Transverse colon (tissue), 4 donors: ENCODE data around the gene PNMA1. TPM values are rescaled to one million over a fixed set of nuclear protein-coding genes. Genes with fewer than 3 reads are reported as not detected.

ENCODE experiments used
- DNase-seq: peaks from one replicate; pipeline ENCODE4 v3.0.0-alpha.2; 2019
- H3K27ac ChIP-seq, 4 donors: fragments of 200-600 bp; sonication (generic); 2 replicates each; pipeline ENCODE4 v1.5.1; 2016 to 2018; ENCODE audit warnings: inconsistent platforms in 4 of 4
- H3K27me3 ChIP-seq: fragments of 200-600 bp; sonication (generic); 2 replicates; pipeline ENCODE4 v1.5.1; 2017; ENCODE audit warnings: inconsistent platforms
- H3K36me3 ChIP-seq, 4 donors: fragments of 200-600 bp; sonication (generic); 2 replicates each; pipeline ENCODE4 v1.5.1; 2017 to 2019; ENCODE audit warnings: inconsistent platforms in 4 of 4
- H3K4me1 ChIP-seq, 4 donors: fragments of 200-600 bp; sonication (generic); 2 replicates each; pipeline ENCODE4 v1.5.1; 2017 to 2020; ENCODE audit warnings: inconsistent platforms in 4 of 4
- H3K4me3 ChIP-seq, 4 donors: fragments of 200-600 bp; sonication (generic); 1 replicate in 1 of 4; 2 replicates in 3 of 4; pipeline versions ENCODE4 v1.5.1 to v1.6.1; 2017 to 2019; ENCODE audit warnings: inconsistent platforms in 4 of 4
- H3K9me3 ChIP-seq, 2 donors: fragments of 200-600 bp; sonication (generic); 2 replicates each; pipeline ENCODE4 v1.5.1; 2017 to 2019; ENCODE audit warnings: inconsistent platforms in 2 of 2
- EP300 ChIP-seq: sonication (generic); formaldehyde crosslinking; IDR thresholded peaks from one replicate; pipeline ENCODE4 v1.6.1; 2017; ENCODE audit warnings: antibody characterized with exemption, low read depth
- POLR2A ChIP-seq: fragments of 450-650 bp; IDR thresholded peaks from one replicate; pipeline ENCODE4 v1.6.1; 2016; ENCODE audit warnings: antibody characterized with exemption, mild to moderate bottlenecking, moderate library complexity
- POLR2AphosphoS5 ChIP-seq, 3 donors: sonication (generic); formaldehyde crosslinking; IDR thresholded peaks; one replicate each; pipeline ENCODE4 v1.6.1; 2016; ENCODE audit warnings: antibody characterized with exemption in 3 of 3
- WGBS, 2 donors: methylation state at CpG; one replicate each; pipeline ENCODE4 v1.1.5; 2018; ENCODE audit warnings: low coverage in 1 of 2; 5-methylcytosine and 5-hydroxymethylcytosine counted together
- in situ Hi-C, 4 donors: fragments of 200-750 bp; cut with MboI; loops; one replicate each; pipeline versions ENCODE4 v1.15.0 to v1.15.1; 2017; ENCODE audit warnings: low sequenced_read_pairs in 3 of 4, low pct_ligation_motif_present in 1 of 4, low pct_unique_long_range_greater_than_20kb in 1 of 4
- intact Hi-C: fragments of 100-400 bp; cut with DNase I; formaldehyde crosslinking; loops from one replicate; pipeline ENCODE4 v1.15.1; 2023; ENCODE audit warnings: low total_unique reads
- total RNA-seq, 4 donors: library from RNA; depleted of rRNA; stranded (reverse); fragments of >200 nt; gene quantifications; one replicate each; pipeline ENCODE4 v1.1.0, GENCODE V29; 2016
- TF ChIP-seq, protein P1 (sequence below), 5 experiments: fragments of 200-600 bp in 3 of 5; fragments of 450-650 bp in 2 of 5; sonication (generic) in 3 of 5; IDR thresholded peaks; 1 replicate in 2 of 5; 2 replicates in 3 of 5; pipeline ENCODE4 v1.5.1; 2016 to 2017; ENCODE audit warnings: antibody characterized with exemption in 5 of 5, inconsistent platforms in 3 of 5, mild to moderate bottlenecking in 2 of 5, moderate library complexity in 1 of 5

The PNMA1 gene
- total RNA-seq, 4 donors from 2014 or later = 12.7 to 22.1 (median 12.7) TPM

DNA sequence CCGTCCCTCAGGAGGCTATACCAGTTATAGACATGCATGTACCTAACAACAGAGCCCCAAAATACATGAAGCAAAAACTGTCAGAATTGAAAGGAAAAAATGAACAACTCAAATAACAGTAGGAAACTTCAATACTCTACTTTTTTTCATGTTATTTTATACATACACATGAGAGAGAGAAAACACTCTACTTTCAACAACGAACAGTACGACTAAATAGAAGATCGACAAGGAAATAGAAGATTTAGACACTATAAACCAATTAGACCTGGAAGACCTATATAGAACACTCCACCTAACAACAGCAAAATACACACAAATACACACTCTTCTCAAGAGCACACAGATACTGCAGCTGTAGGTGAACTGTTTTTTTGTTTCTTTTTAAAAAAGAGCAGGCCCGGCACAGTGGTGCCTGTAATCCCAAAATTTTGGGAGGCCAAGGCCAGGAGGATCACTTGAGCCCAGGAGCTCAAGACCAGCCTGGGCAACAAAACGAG is 34.7 kb upstream of the PNMA1 start:
- H3K27me3 ChIP-seq = no peaks in the 10 kb centered on the region
- peak overlapping the region; percentile 99 to 100 (median 100) for H3K27ac ChIP-seq
- peaks cover 93 to 100% (median 99%) of the 10 kb centered on the region in 4 donors for H3K4me1 ChIP-seq
- H3K4me3 ChIP-seq = no peak overlapping the region
- no peaks in the 10 kb centered on the region for H3K9me3 ChIP-seq
- in situ Hi-C loops = no loop called here
- no peaks in the 10 kb centered on the region for H3K36me3 ChIP-seq
- TF ChIP-seq, protein P1, sequence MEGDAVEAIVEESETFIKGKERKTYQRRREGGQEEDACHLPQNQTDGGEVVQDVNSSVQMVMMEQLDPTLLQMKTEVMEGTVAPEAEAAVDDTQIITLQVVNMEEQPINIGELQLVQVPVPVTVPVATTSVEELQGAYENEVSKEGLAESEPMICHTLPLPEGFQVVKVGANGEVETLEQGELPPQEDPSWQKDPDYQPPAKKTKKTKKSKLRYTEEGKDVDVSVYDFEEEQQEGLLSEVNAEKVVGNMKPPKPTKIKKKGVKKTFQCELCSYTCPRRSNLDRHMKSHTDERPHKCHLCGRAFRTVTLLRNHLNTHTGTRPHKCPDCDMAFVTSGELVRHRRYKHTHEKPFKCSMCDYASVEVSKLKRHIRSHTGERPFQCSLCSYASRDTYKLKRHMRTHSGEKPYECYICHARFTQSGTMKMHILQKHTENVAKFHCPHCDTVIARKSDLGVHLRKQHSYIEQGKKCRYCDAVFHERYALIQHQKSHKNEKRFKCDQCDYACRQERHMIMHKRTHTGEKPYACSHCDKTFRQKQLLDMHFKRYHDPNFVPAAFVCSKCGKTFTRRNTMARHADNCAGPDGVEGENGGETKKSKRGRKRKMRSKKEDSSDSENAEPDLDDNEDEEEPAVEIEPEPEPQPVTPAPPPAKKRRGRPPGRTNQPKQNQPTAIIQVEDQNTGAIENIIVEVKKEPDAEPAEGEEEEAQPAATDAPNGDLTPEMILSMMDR (IDR thresholded peaks at IDR 0.05) = no peak
- TF ChIP-seq POLR2A = peak; percentile 60
- peak in 2 of 3 donors; percentile 69 to 75 for TF ChIP-seq POLR2AphosphoS5 (IDR thresholded peaks at IDR 0.05)
- DNase-seq = no peak
- 49 to 51% methylated on average over 5 to 6 of the region's 6 CpGs for WGBS, 2 donors
- intact Hi-C loops = no loop called here

GRCh38 chr14:73747379-73748211 is 33.4 kb upstream of the PNMA1 start:
- in situ Hi-C loops (no loop called here), intact Hi-C loops (no loop called here)
- Histone ChIP-seq H3K27ac (peak overlapping the region; percentile 99 to 100 (median 100)), H3K4me1 (peaks cover 93 to 100% (median 99%) of the 10 kb centered on the region in 4 donors), H3K4me3 (no peak overlapping the region), H3K27me3 (no peaks in the 10 kb centered on the region), H3K9me3 (no peaks in the 10 kb centered on the region), H3K36me3 (no peaks in the 10 kb centered on the region)
- 65 to 78% methylated on average over 3 to 9 of the region's 9 CpGs for WGBS, 2 donors
- DNase-seq = no peak
- TF ChIP-seq POLR2AphosphoS5 (IDR thresholded peaks at IDR 0.05) (no peak), EP300 (no peak), POLR2A (no peak)
- TF ChIP-seq, protein P1 (IDR thresholded peaks at IDR 0.05) = no peak

GRCh38 chr14:73746520-73747378 is 32.6 kb upstream of the PNMA1 start:
- H3K4me3 ChIP-seq = no peak overlapping the region
- 40 to 60% methylated on average over 1 to 6 of the region's 6 CpGs for WGBS, 2 donors
- no peaks in the 10 kb centered on the region for H3K9me3 ChIP-seq
- H3K36me3 ChIP-seq = no peaks in the 10 kb centered on the region
- DNase-seq = no peak
- intact Hi-C loops (no loop called here), in situ Hi-C loops (no loop called here)
- H3K27ac ChIP-seq = peak overlapping the region; percentile 99 to 100 (median 100)
- TF ChIP-seq, protein P1 (IDR thresholded peaks at IDR 0.05) = peak in 2 of 5 experiments; percentile 5 to 23
- no peak for TF ChIP-seq POLR2AphosphoS5 (IDR thresholded peaks at IDR 0.05)
- H3K4me1 ChIP-seq = peaks cover 93 to 100% (median 99%) of the 10 kb centered on the region in 4 donors
- no peaks in the 10 kb centered on the region for H3K27me3 ChIP-seq
